Measurements from ENCODE around the gene CACNA1C. TPM values are rescaled to one million over a fixed set of nuclear protein-coding genes. Genes with fewer than 3 reads are reported as not detected.

The CACNA1C gene
- total RNA-seq, 1 experiment from 2014 or later = not detected

- Histone ChIP-seq H3K9me2 (ENCODE audit: insufficient read depth) (no peaks in the 10 kb centered on the region; the same call in 1 of the 2 replicates), H3K36me3 (ENCODE audit: low read depth) (no peaks in the 10 kb centered on the region), H3K79me2 (ENCODE audit: low read depth) (no peaks in the 10 kb centered on the region), H3K27ac (no peak overlapping the region), H3K4me3 (no peak overlapping the region), H3F3A (ENCODE audit: insufficient read depth, low read depth) (no peaks in the 10 kb centered on the region), H4K20me1 (ENCODE audit: insufficient read depth) (no peaks in the 10 kb centered on the region), H3K27me3 (ENCODE audit: insufficient read depth, low read depth) (peaks cover 71% of the 10 kb centered on the region), H2AFZ (no peak overlapping the region), H3K9me3 (ENCODE audit: insufficient read depth, low read depth) (no peaks in the 10 kb centered on the region; the same call in 1 of the 2 replicates), H3K4me2 (no peak overlapping the region), H3K4me1 (replicated peaks; ENCODE audit: insufficient read depth) (no peaks in the 10 kb centered on the region)
- TF ChIP-seq CTCF (conservative IDR thresholded peaks at IDR 0.05) = no peak
- DNase-seq = no peak
- no TSS peak for BruUV-seq (replicated peaks)
- ChIA-PET CTCF (no interaction called here), POLR2A (ENCODE audit: unreplicated experiment) (no interaction called here)
- intact Hi-C loops (cut with micrococcal nuclease; ENCODE audit: unreplicated experiment) = no loop called here
Measured at GRCh38 chr12:2226641-2227040, 173.9 kb downstream of the CACNA1C start.

GRCh38 chr12:2227360-2227759 is 174.6 kb downstream of the CACNA1C start:
- Histone ChIP-seq H3K9me2 (ENCODE audit: insufficient read depth) (no peaks in the 10 kb centered on the region), H3K4me2 (no peak overlapping the region), H3K27ac (no peak overlapping the region), H3K79me2 (ENCODE audit: low read depth) (no peaks in the 10 kb centered on the region), H3K4me3 (no peak overlapping the region), H2AFZ (no peak overlapping the region), H3F3A (ENCODE audit: insufficient read depth, low read depth) (no peaks in the 10 kb centered on the region), H3K4me1 (replicated peaks; ENCODE audit: insufficient read depth) (no peaks in the 10 kb centered on the region), H3K27me3 (ENCODE audit: insufficient read depth, low read depth) (peaks cover 77% of the 10 kb centered on the region), H4K20me1 (ENCODE audit: insufficient read depth) (no peaks in the 10 kb centered on the region), H3K9me3 (ENCODE audit: insufficient read depth, low read depth) (no peaks in the 10 kb centered on the region; the same call in 1 of the 2 replicates), H3K36me3 (ENCODE audit: low read depth) (no peaks in the 10 kb centered on the region)
- ChIA-PET POLR2A (ENCODE audit: unreplicated experiment) (no interaction called here), CTCF (no interaction called here)
- no peak for DNase-seq
- BruUV-seq (replicated peaks) = no TSS peak
- intact Hi-C loops (cut with micrococcal nuclease; ENCODE audit: unreplicated experiment) = no loop called here
- TF ChIP-seq EZH2 (IDR thresholded peaks at IDR 0.05; ENCODE audit: low read depth) (no peak), CTCF (conservative IDR thresholded peaks at IDR 0.05) (no peak)

GRCh38 chr12:2228535-2228934 is 175.7 kb downstream of the CACNA1C start:
- intact Hi-C loops (cut with micrococcal nuclease; ENCODE audit: unreplicated experiment) = no loop called here
- no peak for TF ChIP-seq EZH2 (IDR thresholded peaks at IDR 0.05; ENCODE audit: low read depth)
- no peak for TF ChIP-seq CTCF (conservative IDR thresholded peaks at IDR 0.05)
- Histone ChIP-seq H3K79me2 (ENCODE audit: low read depth) (no peaks in the 10 kb centered on the region), H3K4me3 (no peak overlapping the region), H3K4me1 (replicated peaks; ENCODE audit: insufficient read depth) (no peaks in the 10 kb centered on the region), H3K9me2 (ENCODE audit: insufficient read depth) (no peaks in the 10 kb centered on the region), H3K27ac (no peak overlapping the region), H3F3A (ENCODE audit: insufficient read depth, low read depth) (no peaks in the 10 kb centered on the region), H3K4me2 (no peak overlapping the region), H4K20me1 (ENCODE audit: insufficient read depth) (no peaks in the 10 kb centered on the region), H2AFZ (no peak overlapping the region), H3K27me3 (ENCODE audit: insufficient read depth, low read depth) (peaks cover 82% of the 10 kb centered on the region), H3K36me3 (ENCODE audit: low read depth) (no peaks in the 10 kb centered on the region), H3K9me3 (ENCODE audit: insufficient read depth, low read depth) (no peaks in the 10 kb centered on the region; the same call in 1 of the 2 replicates)
- CTCF ChIA-PET = no interaction called here
- POLR2A ChIA-PET (ENCODE audit: unreplicated experiment) = no interaction called here
- DNase-seq = no peak
- no TSS peak for BruUV-seq (replicated peaks)

Data from PC-9 (cell line).